Neuron (in vitro differentiated cells): Measurements from ENCODE around the gene DYSF.

Source experiments
- H2AFZ ChIP-seq: one replicate; pipeline ENCODE4 v1.6.1; 2013; ENCODE audit warnings: low read depth, mild to moderate bottlenecking, inconsistent platforms, low read length, moderate library complexity
- H3K27me3 ChIP-seq: one replicate; pipeline ENCODE4 v1.6.1; 2013; ENCODE audit warnings: low read length; ENCODE audit not compliant: insufficient read depth
- H3K36me3 ChIP-seq: one replicate; pipeline ENCODE4 v1.6.1; 2013; ENCODE audit warnings: low read length; ENCODE audit not compliant: insufficient read depth
- H3K4me1 ChIP-seq: one replicate; pipeline ENCODE4 v1.6.1; 2013; ENCODE audit warnings: low read length; ENCODE audit not compliant: insufficient read depth
- H3K4me3 ChIP-seq: 2 replicates; pipeline ENCODE4 v1.5.1; 2013; ENCODE audit warnings: mild to moderate bottlenecking, low read length, moderate library complexity
- H3K9me3 ChIP-seq: one replicate; pipeline ENCODE4 v1.6.1; 2013; ENCODE audit warnings: low read length

Gene DYSF

DNA sequence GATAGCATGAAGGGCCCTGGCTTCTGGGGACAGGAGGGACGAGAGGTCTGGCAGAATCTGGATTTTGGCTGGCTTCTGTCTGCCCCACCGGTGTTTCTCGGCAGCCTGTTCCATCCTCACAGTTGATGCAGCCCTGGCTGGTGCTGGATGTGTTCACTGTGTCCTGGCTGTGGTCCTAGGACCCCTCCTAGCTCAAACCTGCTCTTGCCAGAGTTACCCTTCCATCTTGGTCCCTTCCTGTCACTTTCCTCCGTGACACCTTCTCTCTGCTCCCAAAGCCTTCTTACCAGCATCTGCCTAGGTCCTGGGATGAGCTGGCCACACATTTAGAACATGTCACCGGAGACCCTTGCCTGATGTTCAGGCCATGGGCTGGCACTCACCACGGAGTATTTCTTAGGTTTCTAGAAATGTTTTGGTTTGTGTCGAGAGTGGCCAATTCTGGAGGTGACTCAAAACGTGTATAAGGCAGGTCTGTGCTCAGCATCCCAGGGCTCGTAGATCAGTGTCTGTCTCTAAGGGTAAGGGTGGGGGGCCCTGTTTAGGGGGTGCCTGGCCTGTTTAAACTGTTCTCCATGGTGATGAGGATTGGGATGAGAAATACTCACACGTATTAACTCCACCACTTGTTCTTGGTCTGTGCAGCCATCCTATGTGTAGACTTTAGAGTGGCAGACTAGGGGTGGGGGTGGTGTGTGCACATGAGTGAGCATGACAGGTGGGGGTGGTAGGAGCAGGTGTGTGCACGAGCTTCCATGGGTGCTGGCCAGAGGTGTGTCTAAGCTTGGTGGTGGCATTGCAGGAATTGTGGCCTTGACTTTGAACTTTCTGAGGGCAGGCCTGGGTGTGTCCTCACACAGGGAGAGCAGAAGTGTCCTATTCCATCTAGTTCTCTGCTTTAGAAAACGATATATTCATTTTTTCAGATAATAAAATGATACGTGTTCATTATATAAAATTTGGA lies 162.7 kb downstream of the DYSF start:
- Histone ChIP-seq H3K27me3 (peaks cover 4% of the 10 kb centered on the region), H3K4me1 (no peaks in the 10 kb centered on the region), H3K36me3 (no peaks in the 10 kb centered on the region), H3K9me3 (no peaks in the 10 kb centered on the region), H2AFZ (no peak overlapping the region), H3K4me3 (no peak overlapping the region)

DNA sequence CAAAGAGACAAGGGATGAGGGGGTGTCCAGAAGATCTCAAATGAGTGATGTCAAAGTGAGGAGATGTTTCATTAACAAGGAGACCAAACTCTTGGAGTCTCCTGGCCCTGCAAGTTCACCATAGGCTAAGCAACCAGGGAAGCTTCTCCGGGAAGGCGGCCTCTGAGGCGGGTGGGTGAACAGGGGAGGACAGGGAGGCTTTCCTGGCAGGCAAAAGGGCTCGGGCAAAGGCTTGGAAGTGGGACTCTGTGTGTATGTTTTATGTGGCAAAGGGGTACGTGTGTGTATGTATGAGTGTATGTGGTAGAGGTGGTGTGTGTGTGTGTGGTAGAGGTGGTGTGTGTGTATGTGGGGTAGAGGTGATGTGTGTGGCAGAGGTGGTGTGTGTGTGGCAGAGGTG lies 163.9 kb downstream of the DYSF start:
- no peaks in the 10 kb centered on the region for H3K4me1 ChIP-seq
- no peaks in the 10 kb centered on the region for H3K36me3 ChIP-seq
- no peak overlapping the region for H2AFZ ChIP-seq
- no peaks in the 10 kb centered on the region for H3K9me3 ChIP-seq
- no peak overlapping the region for H3K4me3 ChIP-seq
- H3K27me3 ChIP-seq: peaks cover 4% of the 10 kb centered on the region

DNA sequence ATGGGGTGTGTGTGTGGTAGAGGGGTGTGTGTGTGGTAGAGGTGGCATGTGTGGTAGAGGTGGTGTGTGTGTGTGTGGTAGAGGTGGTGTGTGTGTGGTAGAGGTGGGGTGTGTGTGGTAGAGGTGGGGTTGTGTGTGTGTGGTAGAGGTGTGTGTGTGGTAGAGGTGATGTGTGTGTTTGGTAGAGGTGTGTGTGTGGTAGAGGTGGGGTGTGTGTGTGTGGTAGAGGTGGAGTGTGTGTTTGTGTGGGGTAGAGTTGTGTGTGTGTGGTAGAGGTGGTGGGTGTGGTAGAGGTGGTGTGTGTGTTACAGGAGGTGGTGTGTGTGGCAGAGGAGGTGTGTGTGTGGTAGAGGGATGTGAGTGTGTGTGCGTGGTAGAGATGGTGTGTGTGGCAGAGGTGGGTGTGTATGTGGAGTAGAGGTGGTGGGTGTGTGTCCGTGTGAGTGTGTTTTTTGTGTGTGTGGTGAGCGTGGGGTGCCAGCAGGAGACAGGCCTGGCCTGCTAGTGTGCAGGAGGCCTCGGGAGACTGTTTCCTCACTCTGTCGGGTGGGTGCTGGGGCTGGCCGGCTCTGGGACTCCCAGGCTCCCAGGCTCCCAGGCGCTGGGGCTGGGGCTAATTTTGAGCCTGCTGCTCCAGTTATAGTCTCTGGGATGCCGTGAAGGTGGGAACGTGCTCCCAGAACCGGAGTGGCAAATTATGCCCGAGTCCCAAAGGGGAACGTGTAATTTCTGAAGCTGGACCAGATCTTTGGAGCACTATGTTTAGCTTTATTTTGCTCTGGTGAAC lies 165.2 kb downstream of the DYSF start:
- H3K36me3 ChIP-seq: no peaks in the 10 kb centered on the region
- H3K27me3 ChIP-seq: peaks cover 4% of the 10 kb centered on the region
- no peak overlapping the region for H3K4me3 ChIP-seq
- H2AFZ ChIP-seq: no peak overlapping the region
- H3K9me3 ChIP-seq: no peaks in the 10 kb centered on the region
- no peaks in the 10 kb centered on the region for H3K4me1 ChIP-seq

DNA sequence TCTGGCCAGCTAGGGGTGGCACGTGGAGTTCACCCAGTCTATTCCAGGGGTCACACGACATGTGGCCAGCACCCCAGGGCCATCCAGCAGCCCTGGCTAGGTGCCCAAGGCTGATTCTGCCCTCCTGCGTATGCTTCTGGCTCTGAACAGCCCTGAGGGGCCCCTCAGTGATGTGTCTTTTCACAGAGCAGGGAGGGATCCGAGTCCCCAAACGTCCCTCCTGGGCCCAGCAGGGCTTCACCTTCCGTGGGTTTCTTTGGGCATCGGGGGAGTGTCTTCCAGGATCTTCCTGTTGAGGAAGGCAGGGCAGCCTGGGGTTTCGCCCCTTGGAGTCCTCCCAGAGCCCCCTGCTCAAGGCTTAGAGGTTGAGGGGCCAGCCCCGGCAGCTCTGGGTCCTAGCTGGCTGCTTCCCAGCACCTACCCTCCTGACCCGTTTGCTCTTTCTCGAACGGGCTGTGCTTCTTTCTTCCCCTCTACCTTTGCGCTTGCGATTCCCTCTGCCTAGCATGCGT lies 165.9 kb downstream of the DYSF start:
- H3K36me3 ChIP-seq: no peaks in the 10 kb centered on the region
- H3K27me3 ChIP-seq: peaks cover 4% of the 10 kb centered on the region
- H3K9me3 ChIP-seq: no peaks in the 10 kb centered on the region
- H3K4me1 ChIP-seq: no peaks in the 10 kb centered on the region
- H2AFZ ChIP-seq: no peak overlapping the region
- no peak overlapping the region for H3K4me3 ChIP-seq

DNA sequence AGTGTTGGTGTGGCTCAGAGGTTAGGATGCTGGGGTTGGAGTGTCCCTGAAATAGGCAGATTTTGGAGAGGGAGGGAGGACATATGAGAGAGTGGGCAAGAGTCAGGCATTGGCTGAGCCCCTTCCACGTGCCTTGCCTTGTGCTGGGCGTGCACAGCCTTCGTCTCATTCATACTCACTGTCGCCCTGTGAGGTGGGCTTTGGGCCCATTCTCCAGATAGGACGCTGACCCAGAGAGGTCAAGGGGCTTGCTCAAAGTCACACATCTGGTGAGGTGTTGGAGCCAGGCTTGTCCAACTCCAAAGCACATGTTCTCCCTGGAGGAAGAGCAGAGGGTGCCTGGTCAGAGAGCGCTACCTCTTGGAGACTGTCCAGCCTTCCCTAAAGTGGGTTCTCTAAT lies 166.8 kb downstream of the DYSF start:
- Histone ChIP-seq H3K9me3 (no peaks in the 10 kb centered on the region), H3K36me3 (no peaks in the 10 kb centered on the region), H2AFZ (no peak overlapping the region), H3K4me1 (no peaks in the 10 kb centered on the region), H3K27me3 (peaks cover 9% of the 10 kb centered on the region), H3K4me3 (no peak overlapping the region)

DNA sequence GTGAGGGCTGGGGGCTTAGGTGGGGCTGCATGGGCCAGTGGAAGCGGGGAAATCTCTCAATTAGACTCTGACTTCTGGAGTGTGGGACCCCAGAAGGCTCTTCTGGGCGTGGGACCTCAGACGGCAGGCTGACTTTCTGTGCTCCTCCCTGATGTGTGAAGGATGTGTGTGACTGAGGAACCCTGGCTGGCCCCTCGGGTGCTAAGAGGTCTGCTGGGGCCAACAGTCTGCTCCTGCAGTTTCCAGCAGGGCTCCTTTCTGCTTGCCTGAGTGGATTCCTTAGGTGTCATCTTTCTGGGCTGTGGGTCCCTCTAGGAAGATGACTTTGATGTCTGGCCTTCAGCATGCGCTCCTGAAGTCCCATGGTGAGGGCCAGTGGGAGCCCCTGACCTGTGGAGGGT lies 167.5 kb downstream of the DYSF start:
- Histone ChIP-seq H3K36me3 (no peaks in the 10 kb centered on the region), H3K9me3 (no peaks in the 10 kb centered on the region), H3K4me3 (no peak overlapping the region), H2AFZ (no peak overlapping the region), H3K4me1 (no peaks in the 10 kb centered on the region), H3K27me3 (peaks cover 9% of the 10 kb centered on the region)

DNA sequence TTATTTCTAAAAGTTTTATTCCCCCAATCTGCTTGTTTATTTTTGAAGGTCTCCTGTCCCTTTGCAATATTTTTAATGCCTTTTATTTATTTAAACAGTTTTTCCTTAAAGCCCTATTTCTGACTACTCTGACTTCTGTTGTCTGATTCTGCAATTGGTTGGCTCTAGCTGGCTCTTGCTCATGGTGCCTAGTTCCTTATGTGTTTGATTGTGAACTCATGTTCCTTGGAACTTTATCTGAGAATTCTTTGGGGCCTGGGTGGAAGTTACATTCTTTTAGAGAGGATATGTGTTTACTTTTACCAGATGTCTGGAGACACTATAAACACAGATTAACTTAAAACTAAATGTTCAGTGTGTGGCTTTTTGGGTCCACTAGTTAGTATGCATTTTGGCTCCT lies 175.9 kb downstream of the DYSF start:
- Histone ChIP-seq H3K4me1 (no peaks in the 10 kb centered on the region), H3K27me3 (peaks cover 5% of the 10 kb centered on the region), H2AFZ (no peak overlapping the region), H3K4me3 (no peak overlapping the region), H3K9me3 (no peaks in the 10 kb centered on the region), H3K36me3 (no peaks in the 10 kb centered on the region)

DNA sequence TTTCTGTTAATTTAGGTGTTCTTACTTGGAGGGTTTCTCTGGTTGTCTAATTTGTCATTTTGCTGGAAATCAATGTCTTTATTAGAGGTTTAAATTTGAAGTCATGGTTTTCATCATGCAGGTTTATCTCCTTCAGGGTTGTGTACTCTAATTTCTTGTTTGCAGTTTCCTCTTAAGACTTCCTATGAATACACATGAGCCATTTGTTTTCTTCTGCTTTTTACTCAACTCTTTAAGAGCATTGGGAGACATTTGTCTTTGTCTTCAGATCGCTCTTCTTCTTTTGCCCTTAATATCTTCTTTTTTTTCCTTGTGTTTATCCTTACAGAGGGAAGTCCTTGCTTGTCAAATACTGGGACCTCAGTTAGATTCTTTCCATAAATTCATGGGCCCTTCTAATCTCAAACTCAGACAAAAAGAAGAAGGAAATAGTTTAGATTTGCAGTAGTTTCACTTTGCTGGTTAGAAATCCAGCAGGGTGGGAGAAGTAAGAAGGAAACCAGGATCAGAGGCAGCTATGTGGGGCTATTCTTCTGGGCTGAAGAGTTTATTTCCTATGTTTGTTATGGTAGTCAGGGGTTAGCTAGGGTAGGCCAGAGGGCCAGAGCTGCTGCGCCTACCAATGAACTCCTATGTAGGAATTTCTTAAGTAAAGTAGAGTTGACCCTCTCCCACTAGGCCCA lies 176.6 kb downstream of the DYSF start:
- Histone ChIP-seq H3K36me3 (no peaks in the 10 kb centered on the region), H3K27me3 (no peaks in the 10 kb centered on the region), H2AFZ (no peak overlapping the region), H3K9me3 (no peaks in the 10 kb centered on the region), H3K4me1 (no peaks in the 10 kb centered on the region), H3K4me3 (no peak overlapping the region)

DNA sequence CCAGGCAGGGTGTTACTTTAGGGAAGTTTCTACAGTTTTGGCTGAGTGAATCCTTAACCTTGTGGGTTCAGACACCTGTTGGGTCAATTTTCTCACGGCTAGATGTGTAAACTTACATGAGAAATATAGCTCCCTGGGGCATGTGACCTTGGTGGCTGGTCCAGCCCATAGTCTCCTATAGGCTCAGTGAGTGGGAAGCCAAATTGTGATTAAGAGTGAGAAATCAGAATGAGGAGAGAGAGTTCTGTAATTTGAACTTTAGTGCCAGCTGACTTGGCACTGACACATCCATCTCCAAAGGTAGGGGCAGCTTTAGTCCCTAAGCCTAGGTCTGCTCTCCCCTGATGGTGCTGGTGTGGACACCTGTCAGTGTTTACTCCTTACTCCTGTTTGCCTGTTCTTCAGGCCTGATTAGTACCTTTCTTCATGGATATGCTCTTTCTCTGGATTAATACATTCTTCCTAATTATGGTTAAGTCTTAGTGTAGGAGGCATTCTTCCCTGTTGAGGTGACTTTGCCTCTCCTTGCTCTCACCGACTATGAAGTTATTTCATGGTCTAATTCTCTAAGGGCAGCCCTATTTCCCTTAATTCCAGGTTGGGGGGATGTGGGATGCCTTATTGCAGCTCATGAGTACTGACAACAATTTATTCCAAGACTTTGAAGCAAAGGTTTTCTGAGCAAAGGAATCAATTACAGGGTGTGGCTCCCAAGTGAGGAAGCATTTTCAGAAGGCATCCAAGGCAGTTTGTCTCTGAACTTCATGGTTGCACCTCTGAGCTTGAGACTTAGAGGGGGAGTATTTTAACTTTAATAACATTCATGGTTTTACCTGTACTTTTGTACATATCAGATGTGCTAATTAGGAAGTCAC lies 177.3 kb downstream of the DYSF start:
- H3K4me3 ChIP-seq: no peak overlapping the region

DNA sequence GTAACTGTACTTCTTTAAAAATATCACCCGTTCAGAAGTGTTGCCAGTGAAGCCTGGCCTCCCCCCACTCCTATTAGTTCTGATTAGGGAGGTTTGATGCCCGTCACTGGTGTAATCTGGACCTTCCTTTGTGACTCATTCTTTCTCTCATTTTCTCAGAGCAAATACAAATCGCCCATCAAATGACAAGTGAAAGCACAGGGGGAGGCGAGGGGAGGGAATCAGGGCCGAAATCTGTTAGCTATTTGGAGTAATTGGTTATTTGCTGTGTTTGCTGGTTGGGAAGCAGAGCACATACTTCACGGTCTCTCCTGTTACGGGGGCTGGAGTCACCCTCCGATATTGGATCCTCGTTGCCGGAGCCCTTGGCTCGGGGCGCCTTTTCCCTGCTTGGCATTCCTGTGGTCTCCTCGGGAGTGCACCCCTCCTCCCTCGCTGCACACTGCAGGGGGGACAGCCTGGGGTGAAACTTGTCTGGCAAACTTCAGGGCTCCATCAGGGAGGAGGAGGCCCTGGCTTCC lies 178.1 kb downstream of the DYSF start:
- Histone ChIP-seq H3K4me3 (no peak overlapping the region), H3K36me3 (no peaks in the 10 kb centered on the region), H3K27me3 (no peaks in the 10 kb centered on the region), H3K9me3 (no peaks in the 10 kb centered on the region), H3K4me1 (no peaks in the 10 kb centered on the region), H2AFZ (no peak overlapping the region)

More for the DNA sequence above, 177.3 kb downstream of the DYSF start:
- H2AFZ ChIP-seq: no peak overlapping the region
- H3K27me3 ChIP-seq: no peaks in the 10 kb centered on the region
- H3K36me3 ChIP-seq: no peaks in the 10 kb centered on the region
- no peaks in the 10 kb centered on the region for H3K9me3 ChIP-seq
- no peaks in the 10 kb centered on the region for H3K4me1 ChIP-seq

DNA sequence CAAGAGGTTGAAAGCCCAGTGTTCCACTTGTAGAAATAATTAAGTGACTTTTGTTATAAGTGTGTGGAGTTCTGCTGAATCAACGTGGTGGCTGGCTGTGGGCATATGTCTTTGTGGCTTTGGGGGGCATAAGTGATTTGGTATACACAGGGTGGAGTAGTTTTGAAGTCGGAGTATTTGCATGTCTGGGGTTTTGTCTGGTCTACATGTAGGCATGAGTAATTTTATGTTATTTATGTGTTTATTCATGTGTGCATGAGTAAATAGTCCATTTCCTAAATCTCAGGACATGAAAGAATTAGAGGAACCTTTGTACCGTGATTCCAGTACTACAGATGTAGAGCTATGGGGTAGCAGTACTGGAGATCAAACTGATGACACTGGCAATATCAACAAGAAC lies 179.7 kb downstream of the DYSF start:
- H3K4me3 ChIP-seq: no peak overlapping the region
- H3K27me3 ChIP-seq: no peaks in the 10 kb centered on the region
- H2AFZ ChIP-seq: no peak overlapping the region
- H3K9me3 ChIP-seq: no peaks in the 10 kb centered on the region
- H3K36me3 ChIP-seq: no peaks in the 10 kb centered on the region
- H3K4me1 ChIP-seq: no peaks in the 10 kb centered on the region

DNA sequence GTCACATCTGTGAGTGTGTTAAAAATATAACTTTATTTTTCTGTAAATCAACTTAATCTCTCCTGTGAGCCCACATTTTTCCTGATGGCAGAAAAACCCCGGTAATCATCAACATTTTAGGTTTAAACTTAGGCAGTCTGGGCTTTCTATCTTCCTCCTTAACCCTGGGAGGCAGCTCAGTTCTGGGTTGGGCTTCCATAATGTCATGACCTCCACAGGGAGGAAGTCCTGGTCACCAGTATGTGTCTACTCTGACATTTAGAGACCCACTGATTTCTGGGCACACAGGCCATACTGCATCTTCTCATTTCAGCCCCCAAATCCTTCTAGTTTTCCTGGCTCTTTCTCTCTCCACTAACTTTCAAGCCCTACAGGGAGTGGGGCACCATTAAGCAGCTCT lies 181.2 kb downstream of the DYSF start:
- H3K4me1 ChIP-seq: no peaks in the 10 kb centered on the region
- no peaks in the 10 kb centered on the region for H3K9me3 ChIP-seq
- H3K27me3 ChIP-seq: no peaks in the 10 kb centered on the region
- no peak overlapping the region for H3K4me3 ChIP-seq
- H2AFZ ChIP-seq: no peak overlapping the region
- no peaks in the 10 kb centered on the region for H3K36me3 ChIP-seq
